IMR-90 (cell line): ENCODE measurements around the gene CENPS. TPM values are rescaled to one million over a fixed set of nuclear protein-coding genes. Genes with fewer than 3 reads are reported as not detected.

Source experiments
- ATAC-seq: fragments of 200-7000 bp; cut with Tn5 transposase; 2 replicates; pipeline ENCODE4 v1.9.1; 2020; ENCODE audit warnings: low read depth, mild to moderate bottlenecking, moderate library complexity
- BruUV-seq: library from RNA; stranded (reverse); fragments of 400-500 nt; replicated peaks from 2 replicates; lab custom pipeline; 2021; lab: Mats Ljungman, UMichigan
- CTCF ChIA-PET: fragments of 300-600 bp; formaldehyde crosslinking; extraction: SDS; loops from one replicate; lab custom pipeline; 2021; ENCODE audit warnings: antibody characterized with exemption; lab: Yijun Ruan, JAX
- POLR2A ChIA-PET: fragments of 300-600 bp; sonication (Branson Sonifier 250); formaldehyde crosslinking; loops from one replicate; lab custom pipeline; 2022; ENCODE audit warnings: antibody characterized with exemption; ENCODE audit not compliant: unreplicated experiment; lab: Charles Lee
- DNase-seq: peaks from one replicate; pipeline ENCODE4 v3.0.0; 2013
- H2AFZ ChIP-seq: replicated peaks from 2 replicates; pipeline ENCODE3; 2013; ENCODE audit warnings: low read length, mild to moderate bottlenecking; ENCODE audit not compliant: poor library complexity
- H2AK5ac ChIP-seq: 2 replicates; pipeline ENCODE4 v1.6.1; 2013; ENCODE audit warnings: low read depth, low read length, inconsistent platforms
- H2AK9ac ChIP-seq: replicated peaks from 2 replicates; pipeline ENCODE3; 2013; ENCODE audit warnings: mild to moderate bottlenecking, low read depth, low read length, moderate library complexity; ENCODE audit not compliant: poor library complexity
- H2BK120ac ChIP-seq: 2 replicates; pipeline ENCODE4 v1.6.1; 2013; ENCODE audit warnings: low read depth, low read length, inconsistent platforms
- H2BK15ac ChIP-seq: 3 replicates; pipeline ENCODE4 v1.6.1; 2013; ENCODE audit warnings: low read depth, low read length, inconsistent platforms
- H2BK20ac ChIP-seq: 2 replicates; pipeline ENCODE4 v1.6.1; 2013; ENCODE audit warnings: low read depth, mild to moderate bottlenecking, inconsistent platforms, low read length, moderate library complexity
- H2BK5ac ChIP-seq: 2 replicates; pipeline ENCODE4 v1.6.1; 2013; ENCODE audit warnings: mild to moderate bottlenecking, low read depth, low read length, inconsistent platforms; ENCODE audit not compliant: poor library complexity, severe bottlenecking
- H3K14ac ChIP-seq: replicated peaks from 2 replicates; pipeline ENCODE4 v1.6.1; 2013; ENCODE audit warnings: low read depth, low read length, inconsistent platforms
- H3K18ac ChIP-seq: 2 replicates; pipeline ENCODE4 v1.6.1; 2013; ENCODE audit warnings: low read depth, low read length, control low read depth
- H3K23ac ChIP-seq: 2 replicates; pipeline ENCODE4 v1.6.1; 2013; ENCODE audit warnings: low read depth, low read length, inconsistent platforms
- H3K27ac ChIP-seq: 2 replicates; pipeline ENCODE4 v1.5.1; 2013; ENCODE audit warnings: mild to moderate bottlenecking, control low read depth, low read length; ENCODE audit not compliant: insufficient read depth
- H3K27me3 ChIP-seq: 2 replicates; pipeline ENCODE4 v1.6.1; 2013; ENCODE audit warnings: low read length; ENCODE audit not compliant: control insufficient read depth, insufficient read depth
- H3K36me3 ChIP-seq: 2 replicates; pipeline ENCODE4 v1.6.1; 2013; ENCODE audit warnings: low read length, mixed read lengths; ENCODE audit not compliant: control insufficient read depth, insufficient read depth
- H3K4ac ChIP-seq: 2 replicates; pipeline ENCODE4 v1.6.1; 2013; ENCODE audit warnings: low read depth, low read length, inconsistent platforms
- H3K4me1 ChIP-seq: 2 replicates; pipeline ENCODE4 v1.6.1; 2013; ENCODE audit warnings: low read length, mixed read lengths; ENCODE audit not compliant: control insufficient read depth, insufficient read depth
- H3K4me2 ChIP-seq: 2 replicates; pipeline ENCODE4 v1.6.1; 2013; ENCODE audit warnings: low read depth, mild to moderate bottlenecking, control low read depth, low read length, moderate library complexity
- H3K4me3 ChIP-seq: 2 replicates; pipeline ENCODE4 v1.5.1; 2013; ENCODE audit warnings: low read depth, mild to moderate bottlenecking, control low read depth, low read length, moderate library complexity; ENCODE audit not compliant: insufficient read depth
- H3K56ac ChIP-seq: 2 replicates; pipeline ENCODE4 v1.6.1; 2013; ENCODE audit warnings: low read length, inconsistent platforms; ENCODE audit not compliant: insufficient read depth; ENCODE audit errors: extremely low read depth
- H3K79me1 ChIP-seq, 2 experiments: 2 replicates each; pipeline ENCODE4 v1.6.1; 2013; ENCODE audit warnings: low read length in 2 of 2, inconsistent platforms in 1 of 2, low read depth in 1 of 2
- H3K9ac ChIP-seq: 2 replicates; pipeline ENCODE4 v1.6.1; 2013; ENCODE audit warnings: low read depth, low read length, control low read depth
- H3K9me1 ChIP-seq: 2 replicates; pipeline ENCODE4 v1.6.1; 2013; ENCODE audit warnings: low read length, inconsistent platforms; ENCODE audit not compliant: insufficient read depth
- H3K9me3 ChIP-seq: 2 replicates; pipeline ENCODE4 v1.6.1; 2013; ENCODE audit warnings: low read length; ENCODE audit not compliant: control insufficient read depth, insufficient read depth
- H4K20me1 ChIP-seq: 2 replicates; pipeline ENCODE4 v1.6.1; 2013; ENCODE audit warnings: low read length, inconsistent platforms; ENCODE audit not compliant: insufficient read depth
- H4K5ac ChIP-seq: 2 replicates; pipeline ENCODE4 v1.6.1; 2013; ENCODE audit warnings: mild to moderate bottlenecking, low read depth, low read length, control low read depth
- H4K8ac ChIP-seq, 2 experiments: 2 replicates each; pipeline ENCODE4 v1.6.1; 2013; ENCODE audit warnings: low read depth in 2 of 2, low read length in 2 of 2, control low read depth in 1 of 2, inconsistent platforms in 1 of 2
- H4K91ac ChIP-seq: 2 replicates; pipeline ENCODE4 v1.6.1; 2013; ENCODE audit warnings: low read depth, low read length, inconsistent platforms; ENCODE audit not compliant: insufficient read depth
- BHLHE40 ChIP-seq: fragments of 150-350 bp; IDR thresholded peaks from 2 replicates; pipeline ENCODE4 v1.6.1; 2016; ENCODE audit warnings: mild to moderate bottlenecking, low read depth, low read length
- CEBPB ChIP-seq: IDR thresholded peaks from 2 replicates; pipeline ENCODE4 v1.6.1; 2012; ENCODE audit warnings: low read depth, low read length, improper control_type of control experiment
- CHD1 ChIP-seq: IDR thresholded peaks from 2 replicates; pipeline ENCODE4 v1.6.1; 2012; ENCODE audit warnings: low read depth, low read length, improper control_type of control experiment
- CTCF ChIP-seq: conservative IDR thresholded peaks from 2 replicates; pipeline ENCODE4 v1.5.1; 2012; ENCODE audit warnings: mild to moderate bottlenecking, low read depth, low read length, improper control_type of control experiment
- ELK1 ChIP-seq: fragments of 150-350 bp; IDR thresholded peaks from 2 replicates; pipeline ENCODE4 v1.6.1; 2016; ENCODE audit warnings: low read depth, mild to moderate bottlenecking, low read length, moderate library complexity, borderline replicate concordance
- FOS ChIP-seq: fragments of 150-350 bp; IDR thresholded peaks from 2 replicates; pipeline ENCODE4 v1.6.1; 2016; ENCODE audit warnings: low read depth, low read length
- MAFK ChIP-seq: IDR thresholded peaks from 2 replicates; pipeline ENCODE4 v1.6.1; 2012; ENCODE audit warnings: low read depth, low read length, improper control_type of control experiment
- MAZ ChIP-seq: IDR thresholded peaks from 2 replicates; pipeline ENCODE4 v1.6.1; 2012; ENCODE audit warnings: low read depth, mild to moderate bottlenecking, low read length, improper control_type of control experiment, moderate library complexity, borderline replicate concordance
- MXI1 ChIP-seq: IDR thresholded peaks from 2 replicates; pipeline ENCODE4 v1.6.1; 2012; ENCODE audit warnings: low read depth, mild to moderate bottlenecking, low read length, moderate library complexity, borderline replicate concordance
- NFE2L2 ChIP-seq: fragments of 150-350 bp; IDR thresholded peaks from 2 replicates; pipeline ENCODE4 v1.6.1; 2016; ENCODE audit warnings: low read depth, mild to moderate bottlenecking, low read length
- POLR2A ChIP-seq: IDR thresholded peaks from 2 replicates; pipeline ENCODE4 v1.6.1; 2012; ENCODE audit warnings: mild to moderate bottlenecking, low read depth, low read length
- RAD21 ChIP-seq: IDR thresholded peaks from 2 replicates; pipeline ENCODE4 v1.6.1; 2012; ENCODE audit warnings: low read length, improper control_type of control experiment
- RCOR1 ChIP-seq: IDR thresholded peaks from 2 replicates; pipeline ENCODE4 v1.6.1; 2012; ENCODE audit warnings: mild to moderate bottlenecking, low read length, improper control_type of control experiment; ENCODE audit not compliant: insufficient replicate concordance
- RFX5 ChIP-seq: IDR thresholded peaks from 2 replicates; pipeline ENCODE4 v1.8.0; 2012; ENCODE audit warnings: low read depth, mild to moderate bottlenecking, low read length, moderate library complexity
- SMC3 ChIP-seq: fragments of 150-350 bp; IDR thresholded peaks from 2 replicates; pipeline ENCODE4 v1.6.1; 2016; ENCODE audit warnings: low read depth, mild to moderate bottlenecking, antibody characterized with exemption, low read length, moderate library complexity
- USF2 ChIP-seq: fragments of 150-350 bp; IDR thresholded peaks from 2 replicates; pipeline ENCODE4 v1.6.1; 2017; ENCODE audit warnings: mild to moderate bottlenecking, antibody characterized with exemption, low read length, low read depth
- WGBS, 2 experiments: methylation state at CpG; one replicate each; pipeline versions ENCODE4 v1.1.5 to v1.1.7; 2013; ENCODE audit warnings: missing lambda C conversion rate in 2 of 2; ENCODE audit not compliant: insufficient read length in 1 of 2; ENCODE audit errors: extremely low coverage in 2 of 2; 5-methylcytosine and 5-hydroxymethylcytosine counted together
- dilution Hi-C: fragments of 300-500 bp; cut with HindIII; formaldehyde crosslinking; loops from one replicate; pipeline ENCODE4 v1.14.3; 2018; ENCODE audit warnings: low sequenced_read_pairs; ENCODE audit not compliant: unreplicated experiment
- in situ Hi-C: fragments of 300-500 bp; cut with MboI; formaldehyde crosslinking; loops from 3 replicates; pipeline ENCODE4 v1.14.3; 2019; ENCODE audit warnings: low sequenced_read_pairs, inconsistent platforms, mixed read lengths
- intact Hi-C: fragments of 100-400 bp; cut with micrococcal nuclease; formaldehyde crosslinking; loops from 2 replicates; pipeline ENCODE4 v1.10.0; 2022
- polyA plus RNA-seq, 3 experiments: library from polyadenylated mRNA; depleted of rRNA; stranded (reverse); fragments of >200 nt; gene quantifications; 2 replicates each; pipeline ENCODE4 v1.2.3, GENCODE V29; 2012; ENCODE audit warnings: low replicate concordance in 1 of 3
- total RNA-seq: library from RNA; depleted of rRNA; stranded (reverse); fragments of >200 nt; gene quantifications from 2 replicates; pipeline ENCODE4 v1.2.3, GENCODE V29; 2012

The CENPS gene
- total and polyA plus RNA-seq, 2 of the 4 experiments (the other 2 are of a cell fraction): 9.9 to 12.3 TPM

GRCh38 chr1:10444795-10445397, 14.7 kb downstream of the CENPS start:
- in situ Hi-C loops (no loop called here), intact Hi-C loops (no loop called here), dilution Hi-C loops (no loop called here)
- no peak overlapping the region for H3K4ac ChIP-seq
- DNase-seq (no peak), ATAC-seq (no peak)
- ChIA-PET POLR2A (no interaction called here), CTCF (no interaction called here)
- peaks cover 7% of the 10 kb centered on the region; the same call in 1 of the 2 replicates for H3K36me3 ChIP-seq
- no peak overlapping the region for H3K27ac ChIP-seq
- H3K4me3 ChIP-seq: no peak overlapping the region
- H2BK20ac ChIP-seq: no peak overlapping the region
- no peak overlapping the region for H3K4me2 ChIP-seq
- WGBS, 2 experiments: 76% methylated on average over 3 of the region's 7 CpGs; no CpG with 5 or more reads in 1 of the 2 experiments
- H2BK15ac ChIP-seq: no peak overlapping the region
- BruUV-seq: no TSS peak
- H3K79me1 ChIP-seq: no peaks in the 10 kb centered on the region; a peak in 1 of 4 replicates
- no peak overlapping the region for H4K8ac ChIP-seq
- no peaks in the 10 kb centered on the region for H4K20me1 ChIP-seq
- H2BK120ac ChIP-seq: no peak overlapping the region
- no peak overlapping the region for H3K23ac ChIP-seq
- TF ChIP-seq USF2 (no peak), CTCF (no peak), CEBPB (no peak), SMC3 (no peak), RAD21 (no peak), BHLHE40 (no peak), RCOR1 (no peak), RFX5 (no peak), CHD1 (no peak), POLR2A (no peak), ELK1 (no peak), FOS (no peak), MAZ (no peak), MAFK (no peak), MXI1 (no peak), NFE2L2 (no peak)
- H4K91ac ChIP-seq: no peak overlapping the region
- H3K4me1 ChIP-seq: no peaks in the 10 kb centered on the region
- no peaks in the 10 kb centered on the region for H3K27me3 ChIP-seq
- no peaks in the 10 kb centered on the region for H3K9me3 ChIP-seq
- no peak overlapping the region for H2AK9ac ChIP-seq
- no peak overlapping the region for H3K56ac ChIP-seq
- H3K18ac ChIP-seq: no peak overlapping the region
- H2AFZ ChIP-seq: no peak overlapping the region
- H3K9me1 ChIP-seq: 0 out of 2 replicates have a peak, but pooled peaks cover 3% of the 10 kb centered on the region
- H3K14ac ChIP-seq: no peak overlapping the region
- no peak overlapping the region for H2AK5ac ChIP-seq
- no peak overlapping the region for H2BK5ac ChIP-seq
- H4K5ac ChIP-seq: no peak overlapping the region
- H3K9ac ChIP-seq: no peak overlapping the region
